HEK293 (cell line): Measurements from ENCODE around the gene IL22RA1.
A peak's percentile ranks its signal among the peaks of the same experiment; 100 is the strongest.

ENCODE experiments used
- HOXA7 ChIP-seq: sonication (generic); formaldehyde crosslinking; IDR thresholded peaks from 2 replicates; pipeline ENCODE4 v1.8.1; 2022; ENCODE audit warnings: missing genetic modification reagents, borderline replicate concordance
- KLF8 ChIP-seq: fragments of 450-650 bp; formaldehyde crosslinking; IDR thresholded peaks from 2 replicates; pipeline ENCODE4 v1.5.1; 2016; ENCODE audit warnings: missing biosample characterization, missing genetic modification characterization
- REST ChIP-seq: fragments of 450-650 bp; formaldehyde crosslinking; IDR thresholded peaks from 2 replicates; pipeline ENCODE4 v1.5.1; 2016; ENCODE audit warnings: missing biosample characterization, missing genetic modification characterization
- TCF7L2 ChIP-seq: IDR thresholded peaks from 2 replicates; pipeline ENCODE4 v1.6.1; 2011; ENCODE audit warnings: low read depth, mild to moderate bottlenecking, inconsistent platforms, low read length, moderate library complexity, borderline replicate concordance
- ZBTB21 ChIP-seq: fragments of 450-650 bp; formaldehyde crosslinking; IDR thresholded peaks from 2 replicates; pipeline ENCODE4 v1.5.1; 2017; ENCODE audit warnings: missing biosample characterization, missing genetic modification characterization
- ZFP37 ChIP-seq: fragments of 450-650 bp; formaldehyde crosslinking; IDR thresholded peaks from 2 replicates; pipeline ENCODE4 v1.5.1; 2016; ENCODE audit warnings: missing biosample characterization, missing genetic modification characterization
- ZNF10 ChIP-seq: fragments of 450-650 bp; formaldehyde crosslinking; IDR thresholded peaks from 2 replicates; pipeline ENCODE4 v1.5.1; 2017; ENCODE audit warnings: missing biosample characterization, missing genetic modification characterization
- ZNF146 ChIP-seq: fragments of 450-650 bp; formaldehyde crosslinking; IDR thresholded peaks from 2 replicates; pipeline ENCODE4 v1.5.1; 2016; ENCODE audit warnings: missing biosample characterization, missing genetic modification characterization
- ZNF16 ChIP-seq: fragments of 450-650 bp; formaldehyde crosslinking; IDR thresholded peaks from 2 replicates; pipeline ENCODE4 v1.5.1; 2016; ENCODE audit warnings: low read depth, missing biosample characterization, missing genetic modification characterization
- ZNF239 ChIP-seq: fragments of 450-650 bp; formaldehyde crosslinking; IDR thresholded peaks from 2 replicates; pipeline ENCODE4 v1.5.1; 2016; ENCODE audit warnings: missing biosample characterization, missing genetic modification characterization
- ZNF266 ChIP-seq: fragments of 450-650 bp; formaldehyde crosslinking; IDR thresholded peaks from 2 replicates; pipeline ENCODE4 v1.5.1; 2016; ENCODE audit warnings: missing biosample characterization, missing genetic modification characterization, low read depth
- ZNF311 ChIP-seq: fragments of 450-650 bp; formaldehyde crosslinking; IDR thresholded peaks from 2 replicates; pipeline ENCODE4 v1.5.1; 2017; ENCODE audit warnings: missing biosample characterization, missing genetic modification characterization, borderline replicate concordance
- ZNF416 ChIP-seq: fragments of 450-650 bp; formaldehyde crosslinking; IDR thresholded peaks from 2 replicates; pipeline ENCODE4 v1.5.1; 2016; ENCODE audit warnings: missing biosample characterization, missing genetic modification characterization
- ZNF433 ChIP-seq: fragments of 450-650 bp; formaldehyde crosslinking; IDR thresholded peaks from 2 replicates; pipeline ENCODE4 v1.5.1; 2016; ENCODE audit warnings: missing biosample characterization, missing genetic modification characterization, low read depth
- ZNF449 ChIP-seq: fragments of 450-650 bp; formaldehyde crosslinking; IDR thresholded peaks from 2 replicates; pipeline ENCODE4 v1.5.1; 2017; ENCODE audit warnings: missing biosample characterization, mild to moderate bottlenecking, missing genetic modification characterization, moderate library complexity
- ZNF560 ChIP-seq: fragments of 450-650 bp; formaldehyde crosslinking; IDR thresholded peaks from 2 replicates; pipeline ENCODE4 v1.5.1; 2017; ENCODE audit warnings: missing biosample characterization, missing genetic modification characterization, borderline replicate concordance
- ZNF580 ChIP-seq: fragments of 450-650 bp; formaldehyde crosslinking; IDR thresholded peaks from 2 replicates; pipeline ENCODE4 v1.5.1; 2016; ENCODE audit warnings: missing biosample characterization, missing genetic modification characterization
- ZNF621 ChIP-seq: fragments of 450-650 bp; formaldehyde crosslinking; IDR thresholded peaks from 2 replicates; pipeline ENCODE4 v1.5.1; 2017; ENCODE audit warnings: missing biosample characterization, missing genetic modification characterization
- ZNF660 ChIP-seq: fragments of 450-650 bp; IDR thresholded peaks from 2 replicates; pipeline ENCODE4 v1.5.1; 2018; ENCODE audit warnings: missing biosample characterization, mild to moderate bottlenecking, missing genetic modification characterization
- ZNF747 ChIP-seq: fragments of 450-650 bp; formaldehyde crosslinking; IDR thresholded peaks from 2 replicates; pipeline ENCODE4 v1.5.1; 2016; ENCODE audit warnings: missing biosample characterization, missing genetic modification characterization
- ZNF768 ChIP-seq: fragments of 450-650 bp; formaldehyde crosslinking; IDR thresholded peaks from 2 replicates; pipeline ENCODE4 v1.5.1; 2018; ENCODE audit warnings: missing biosample characterization, mild to moderate bottlenecking, missing genetic modification characterization
- ZSCAN16 ChIP-seq: fragments of 450-650 bp; formaldehyde crosslinking; IDR thresholded peaks from 2 replicates; pipeline ENCODE4 v1.5.1; 2016; ENCODE audit warnings: missing biosample characterization, missing genetic modification characterization
- TF ChIP-seq, protein P1 (sequence below): fragments of 450-650 bp; IDR thresholded peaks from 2 replicates; pipeline ENCODE4 v1.5.1; 2018; ENCODE audit warnings: missing biosample characterization, missing genetic modification characterization
- TF ChIP-seq, protein P2 (sequence below): fragments of 450-650 bp; formaldehyde crosslinking; IDR thresholded peaks from 2 replicates; pipeline ENCODE4 v1.5.1; 2016; ENCODE audit warnings: missing biosample characterization, missing genetic modification characterization, low read depth
- TF ChIP-seq, protein P3 (sequence below): fragments of 450-650 bp; formaldehyde crosslinking; IDR thresholded peaks from 2 replicates; pipeline ENCODE4 v1.5.1; 2016; ENCODE audit warnings: missing biosample characterization, missing genetic modification characterization
- TF ChIP-seq, protein P4 (sequence below): fragments of 450-650 bp; formaldehyde crosslinking; IDR thresholded peaks from 2 replicates; pipeline ENCODE4 v1.5.1; 2016; ENCODE audit warnings: missing biosample characterization, missing genetic modification characterization

The IL22RA1 gene

GRCh38 chr1:24150234-24151174, 7.6 kb upstream of the IL22RA1 start (continued):
- TF ChIP-seq, protein P1, sequence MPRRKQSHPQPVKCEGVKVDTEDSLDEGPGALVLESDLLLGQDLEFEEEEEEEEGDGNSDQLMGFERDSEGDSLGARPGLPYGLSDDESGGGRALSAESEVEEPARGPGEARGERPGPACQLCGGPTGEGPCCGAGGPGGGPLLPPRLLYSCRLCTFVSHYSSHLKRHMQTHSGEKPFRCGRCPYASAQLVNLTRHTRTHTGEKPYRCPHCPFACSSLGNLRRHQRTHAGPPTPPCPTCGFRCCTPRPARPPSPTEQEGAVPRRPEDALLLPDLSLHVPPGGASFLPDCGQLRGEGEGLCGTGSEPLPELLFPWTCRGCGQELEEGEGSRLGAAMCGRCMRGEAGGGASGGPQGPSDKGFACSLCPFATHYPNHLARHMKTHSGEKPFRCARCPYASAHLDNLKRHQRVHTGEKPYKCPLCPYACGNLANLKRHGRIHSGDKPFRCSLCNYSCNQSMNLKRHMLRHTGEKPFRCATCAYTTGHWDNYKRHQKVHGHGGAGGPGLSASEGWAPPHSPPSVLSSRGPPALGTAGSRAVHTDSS (tag by site-specific recombination): peak; percentile 81
- TF ChIP-seq, protein P2, sequence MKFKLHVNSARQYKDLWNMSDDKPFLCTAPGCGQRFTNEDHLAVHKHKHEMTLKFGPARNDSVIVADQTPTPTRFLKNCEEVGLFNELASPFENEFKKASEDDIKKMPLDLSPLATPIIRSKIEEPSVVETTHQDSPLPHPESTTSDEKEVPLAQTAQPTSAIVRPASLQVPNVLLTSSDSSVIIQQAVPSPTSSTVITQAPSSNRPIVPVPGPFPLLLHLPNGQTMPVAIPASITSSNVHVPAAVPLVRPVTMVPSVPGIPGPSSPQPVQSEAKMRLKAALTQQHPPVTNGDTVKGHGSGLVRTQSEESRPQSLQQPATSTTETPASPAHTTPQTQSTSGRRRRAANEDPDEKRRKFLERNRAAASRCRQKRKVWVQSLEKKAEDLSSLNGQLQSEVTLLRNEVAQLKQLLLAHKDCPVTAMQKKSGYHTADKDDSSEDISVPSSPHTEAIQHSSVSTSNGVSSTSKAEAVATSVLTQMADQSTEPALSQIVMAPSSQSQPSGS (tag by site-specific recombination): no peak
- TF ChIP-seq, protein P3, sequence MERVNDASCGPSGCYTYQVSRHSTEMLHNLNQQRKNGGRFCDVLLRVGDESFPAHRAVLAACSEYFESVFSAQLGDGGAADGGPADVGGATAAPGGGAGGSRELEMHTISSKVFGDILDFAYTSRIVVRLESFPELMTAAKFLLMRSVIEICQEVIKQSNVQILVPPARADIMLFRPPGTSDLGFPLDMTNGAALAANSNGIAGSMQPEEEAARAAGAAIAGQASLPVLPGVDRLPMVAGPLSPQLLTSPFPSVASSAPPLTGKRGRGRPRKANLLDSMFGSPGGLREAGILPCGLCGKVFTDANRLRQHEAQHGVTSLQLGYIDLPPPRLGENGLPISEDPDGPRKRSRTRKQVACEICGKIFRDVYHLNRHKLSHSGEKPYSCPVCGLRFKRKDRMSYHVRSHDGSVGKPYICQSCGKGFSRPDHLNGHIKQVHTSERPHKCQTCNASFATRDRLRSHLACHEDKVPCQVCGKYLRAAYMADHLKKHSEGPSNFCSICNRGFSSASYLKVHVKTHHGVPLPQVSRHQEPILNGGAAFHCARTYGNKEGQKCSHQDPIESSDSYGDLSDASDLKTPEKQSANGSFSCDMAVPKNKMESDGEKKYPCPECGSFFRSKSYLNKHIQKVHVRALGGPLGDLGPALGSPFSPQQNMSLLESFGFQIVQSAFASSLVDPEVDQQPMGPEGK (tag by site-specific recombination): peak; percentile 31; the same call in 1 of the 2 replicates
- no peak for TF ChIP-seq ZFP37
- no peak for TF ChIP-seq ZNF768
- TF ChIP-seq ZNF660 (tag by site-specific recombination): 0 out of 2 replicates have a peak, but pooled peaks have one; percentile 14
- TF ChIP-seq ZNF239 (tag by site-specific recombination): no peak
- no peak for TF ChIP-seq ZNF621 (tag by site-specific recombination)
- TF ChIP-seq ZNF449 (tag by site-specific recombination): peak; percentile 26; the same call in 1 of the 2 replicates
- TF ChIP-seq ZNF311 (tag by site-specific recombination): no peak
- TF ChIP-seq ZNF266 (tag by site-specific recombination): no peak
- no peak for TF ChIP-seq ZSCAN16 (tag by site-specific recombination)
- TF ChIP-seq ZNF10 (tag by site-specific recombination): no peak
- no peak for TF ChIP-seq ZNF416 (tag by site-specific recombination)
- no peak for TF ChIP-seq ZNF580 (tag by site-specific recombination)
- TF ChIP-seq, protein P4, sequence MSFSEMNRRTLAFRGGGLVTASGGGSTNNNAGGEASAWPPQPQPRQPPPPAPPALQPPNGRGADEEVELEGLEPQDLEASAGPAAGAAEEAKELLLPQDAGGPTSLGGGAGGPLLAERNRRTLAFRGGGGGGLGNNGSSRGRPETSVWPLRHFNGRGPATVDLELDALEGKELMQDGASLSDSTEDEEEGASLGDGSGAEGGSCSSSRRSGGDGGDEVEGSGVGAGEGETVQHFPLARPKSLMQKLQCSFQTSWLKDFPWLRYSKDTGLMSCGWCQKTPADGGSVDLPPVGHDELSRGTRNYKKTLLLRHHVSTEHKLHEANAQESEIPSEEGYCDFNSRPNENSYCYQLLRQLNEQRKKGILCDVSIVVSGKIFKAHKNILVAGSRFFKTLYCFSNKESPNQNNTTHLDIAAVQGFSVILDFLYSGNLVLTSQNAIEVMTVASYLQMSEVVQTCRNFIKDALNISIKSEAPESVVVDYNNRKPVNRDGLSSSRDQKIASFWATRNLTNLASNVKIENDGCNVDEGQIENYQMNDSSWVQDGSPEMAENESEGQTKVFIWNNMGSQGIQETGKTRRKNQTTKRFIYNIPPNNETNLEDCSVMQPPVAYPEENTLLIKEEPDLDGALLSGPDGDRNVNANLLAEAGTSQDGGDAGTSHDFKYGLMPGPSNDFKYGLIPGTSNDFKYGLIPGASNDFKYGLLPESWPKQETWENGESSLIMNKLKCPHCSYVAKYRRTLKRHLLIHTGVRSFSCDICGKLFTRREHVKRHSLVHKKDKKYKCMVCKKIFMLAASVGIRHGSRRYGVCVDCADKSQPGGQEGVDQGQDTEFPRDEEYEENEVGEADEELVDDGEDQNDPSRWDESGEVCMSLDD (tag by site-specific recombination): no peak
- TF ChIP-seq ZNF16 (tag by site-specific recombination): no peak
- no peak for TF ChIP-seq REST
- TF ChIP-seq ZNF560 (tag by site-specific recombination): no peak
- TF ChIP-seq ZNF747 (tag by site-specific recombination): no peak
- TF ChIP-seq HOXA7: no peak
- no peak for TF ChIP-seq TCF7L2
- TF ChIP-seq KLF8 (tag by site-specific recombination): peak; percentile 75
- TF ChIP-seq ZNF433 (tag by site-specific recombination): no peak
- TF ChIP-seq ZNF146 (tag by site-specific recombination): no peak
- no peak for TF ChIP-seq ZBTB21
